WTC11 (cell line): Measurements from ENCODE around the gene HLTF.

ENCODE experiments used
- ATF3 ChIP-seq: sonication (generic); formaldehyde crosslinking; conservative IDR thresholded peaks from 2 replicates; pipeline ENCODE4 v1.8.1; 2022; ENCODE audit warnings: mild to moderate bottlenecking, missing genetic modification reagents
- ATF6 ChIP-seq: sonication (generic); formaldehyde crosslinking; IDR thresholded peaks from 2 replicates; pipeline ENCODE4 v1.8.1; 2023; ENCODE audit warnings: mild to moderate bottlenecking, missing genetic modification reagents
- CBFB ChIP-seq: sonication (generic); formaldehyde crosslinking; IDR thresholded peaks from 2 replicates; pipeline ENCODE4 v1.8.1; 2022; ENCODE audit warnings: mild to moderate bottlenecking, low read depth, missing genetic modification reagents
- CTCF ChIP-seq: fragments of 200-600 bp; IDR thresholded peaks from 2 replicates; pipeline ENCODE4 v1.8.0; 2022; ENCODE audit warnings: antibody characterized with exemption
- JUN ChIP-seq: sonication (generic); formaldehyde crosslinking; IDR thresholded peaks from 2 replicates; pipeline ENCODE4 v1.8.0; 2023; ENCODE audit warnings: mild to moderate bottlenecking, missing genetic modification reagents
- MAX ChIP-seq: sonication (generic); formaldehyde crosslinking; IDR thresholded peaks from 2 replicates; pipeline ENCODE4 v1.8.0; 2022; ENCODE audit warnings: mild to moderate bottlenecking, missing genetic modification reagents
- ZNF219 ChIP-seq: sonication (generic); formaldehyde crosslinking; IDR thresholded peaks from 2 replicates; pipeline ENCODE4 v1.8.0; 2023; ENCODE audit warnings: missing genetic modification reagents, mild to moderate bottlenecking, borderline replicate concordance
- ZNF232 ChIP-seq: sonication (generic); formaldehyde crosslinking; IDR thresholded peaks from 2 replicates; pipeline ENCODE4 v1.8.0; 2022; ENCODE audit warnings: mild to moderate bottlenecking, missing genetic modification reagents

- TF ChIP-seq ATF6 (CRISPR knock-in tag) (no peak), CBFB (CRISPR knock-in tag) (no peak), ATF3 (CRISPR knock-in tag) (no peak), CTCF (no peak), JUN (no peak), ZNF232 (CRISPR knock-in tag) (no peak), ZNF219 (CRISPR knock-in tag) (no peak), MAX (CRISPR knock-in tag) (no peak)
Observed at GRCh38 chr3:149081772-149082171, 4.6 kb downstream of the HLTF start.
